Testis (tissue), 2 donors: Measurements from ENCODE around the gene BABAM2.

ENCODE experiments used
- POLR2A ChIP-seq: fragments of 450-650 bp; IDR thresholded peaks from one replicate; pipeline ENCODE4 v1.6.1; 2017; ENCODE audit warnings: antibody characterized with exemption, mild to moderate bottlenecking, moderate library complexity
- TF ChIP-seq, protein P1 (sequence below), 3 experiments: fragments of 450-650 bp in 2 of 3; fragments of 200-600 bp in 1 of 3; sonication (generic) in 1 of 3; IDR thresholded peaks; one replicate each; pipeline ENCODE4 v1.5.1; 2016 to 2019; ENCODE audit warnings: antibody characterized with exemption in 3 of 3, mild to moderate bottlenecking in 2 of 3, moderate library complexity in 1 of 3

GRCh38 chr2:28135324-28135723 lies 244.8 kb downstream of the BABAM2 start:
- TF ChIP-seq, protein P1, sequence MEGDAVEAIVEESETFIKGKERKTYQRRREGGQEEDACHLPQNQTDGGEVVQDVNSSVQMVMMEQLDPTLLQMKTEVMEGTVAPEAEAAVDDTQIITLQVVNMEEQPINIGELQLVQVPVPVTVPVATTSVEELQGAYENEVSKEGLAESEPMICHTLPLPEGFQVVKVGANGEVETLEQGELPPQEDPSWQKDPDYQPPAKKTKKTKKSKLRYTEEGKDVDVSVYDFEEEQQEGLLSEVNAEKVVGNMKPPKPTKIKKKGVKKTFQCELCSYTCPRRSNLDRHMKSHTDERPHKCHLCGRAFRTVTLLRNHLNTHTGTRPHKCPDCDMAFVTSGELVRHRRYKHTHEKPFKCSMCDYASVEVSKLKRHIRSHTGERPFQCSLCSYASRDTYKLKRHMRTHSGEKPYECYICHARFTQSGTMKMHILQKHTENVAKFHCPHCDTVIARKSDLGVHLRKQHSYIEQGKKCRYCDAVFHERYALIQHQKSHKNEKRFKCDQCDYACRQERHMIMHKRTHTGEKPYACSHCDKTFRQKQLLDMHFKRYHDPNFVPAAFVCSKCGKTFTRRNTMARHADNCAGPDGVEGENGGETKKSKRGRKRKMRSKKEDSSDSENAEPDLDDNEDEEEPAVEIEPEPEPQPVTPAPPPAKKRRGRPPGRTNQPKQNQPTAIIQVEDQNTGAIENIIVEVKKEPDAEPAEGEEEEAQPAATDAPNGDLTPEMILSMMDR (IDR thresholded peaks at IDR 0.05) = no peak
- TF ChIP-seq POLR2A = no peak
